ENCODE measurements around the gene TMEM30B. TPM values are rescaled to one million over a fixed set of nuclear protein-coding genes. Genes with fewer than 3 reads are reported as not detected.
"Not testable (repeated sequence)": the region's sequence is repeated elsewhere in the genome, so short reads cannot be mapped to it uniquely, and the experiment has no call there.

Gene TMEM30B
- total RNA-seq, 1 donor from 2014 or later: 50.1 TPM

DNA sequence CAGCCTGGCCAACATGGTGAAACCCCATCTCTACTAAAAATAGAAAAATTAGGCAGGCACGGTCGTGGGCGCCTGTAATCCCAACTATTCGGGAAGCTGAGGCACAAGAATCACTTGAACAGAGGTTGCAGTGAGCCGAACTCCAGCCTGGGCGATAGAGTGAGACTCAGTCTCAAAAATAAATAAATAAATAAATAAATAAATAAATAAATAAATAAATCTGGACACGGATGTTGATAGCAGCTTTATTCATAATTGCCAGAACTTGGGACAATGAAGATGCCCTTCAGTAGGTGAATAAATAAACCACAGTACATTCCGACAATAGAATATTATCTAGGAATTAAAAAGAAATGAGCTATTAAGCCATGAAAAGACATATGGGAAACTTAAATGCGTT, 31.1 kb downstream of the TMEM30B start:
- intact Hi-C loops (cut with DNase I): loop anchor here (5.0 kb wide), 1 partner anchor 628 kb away; no protein-coding TSS in a partner anchor
- no peak for DNase-seq (ENCODE audit: low spot score)
- no peak for ATAC-seq

DNA sequence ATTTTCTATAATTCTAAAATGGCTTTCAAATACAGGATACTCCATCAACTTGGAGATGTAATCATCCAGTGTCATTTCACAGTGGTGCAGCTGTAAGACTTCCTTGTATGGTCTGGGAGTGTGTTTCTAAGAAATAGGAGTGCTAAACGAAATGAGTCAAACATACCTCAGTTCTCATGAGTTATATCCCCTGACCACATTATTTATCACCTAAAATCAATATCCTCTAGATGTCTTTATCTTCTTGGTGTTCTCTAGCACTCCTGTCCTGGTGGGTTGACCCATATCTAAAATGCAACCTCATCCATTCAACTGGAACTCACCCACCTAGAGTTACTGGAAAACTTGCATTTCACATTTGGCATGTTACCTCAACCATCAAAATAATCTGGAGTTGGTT, 33.2 kb downstream of the TMEM30B start:
- ATAC-seq: no peak
- DNase-seq (ENCODE audit: low spot score): no peak
- intact Hi-C loops (cut with DNase I): no loop called here

DNA sequence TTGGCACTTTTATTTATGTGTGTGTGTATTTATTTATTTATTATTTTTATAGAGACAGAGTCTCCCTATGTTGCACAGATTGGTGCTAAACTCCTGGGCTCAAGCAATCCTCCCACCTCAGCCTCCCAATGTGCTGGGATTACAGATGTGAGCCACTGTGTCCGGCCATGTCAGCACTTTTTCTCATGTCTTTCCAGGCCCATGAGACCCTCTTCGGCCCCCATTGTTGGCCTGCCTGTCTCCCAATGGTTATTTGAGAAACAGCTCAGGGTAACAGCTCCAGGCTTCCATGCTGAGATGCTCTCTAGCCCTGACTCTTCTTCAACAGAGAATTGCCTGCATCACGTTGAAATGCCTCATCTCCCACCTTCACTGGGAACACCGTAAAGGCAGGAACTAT, 34.4 kb downstream of the TMEM30B start:
- no peak for DNase-seq (ENCODE audit: low spot score)
- intact Hi-C loops (cut with DNase I): no loop called here
- ATAC-seq: no peak

DNA sequence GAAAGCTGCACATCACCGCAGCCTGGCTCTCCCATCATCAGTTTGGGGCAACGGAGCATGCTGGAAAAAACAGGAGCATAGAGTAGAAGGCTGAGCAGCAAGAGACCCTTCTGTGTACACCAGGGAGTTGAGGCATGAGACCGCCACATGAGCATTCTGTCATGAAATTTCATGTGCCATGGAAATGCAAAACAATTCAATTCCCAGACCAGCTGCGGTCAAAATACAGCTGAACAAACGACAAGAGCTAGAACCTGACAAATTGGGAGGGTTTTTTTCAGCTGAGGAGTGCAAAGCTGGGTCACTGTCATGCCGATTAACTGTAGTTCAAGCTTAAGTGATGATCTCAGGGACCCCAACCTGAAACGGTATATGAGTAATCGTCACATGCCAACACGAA, 37.1 kb downstream of the TMEM30B start:
- no peak for ATAC-seq
- intact Hi-C loops (cut with DNase I): no loop called here
- no peak for DNase-seq (ENCODE audit: low spot score)

DNA sequence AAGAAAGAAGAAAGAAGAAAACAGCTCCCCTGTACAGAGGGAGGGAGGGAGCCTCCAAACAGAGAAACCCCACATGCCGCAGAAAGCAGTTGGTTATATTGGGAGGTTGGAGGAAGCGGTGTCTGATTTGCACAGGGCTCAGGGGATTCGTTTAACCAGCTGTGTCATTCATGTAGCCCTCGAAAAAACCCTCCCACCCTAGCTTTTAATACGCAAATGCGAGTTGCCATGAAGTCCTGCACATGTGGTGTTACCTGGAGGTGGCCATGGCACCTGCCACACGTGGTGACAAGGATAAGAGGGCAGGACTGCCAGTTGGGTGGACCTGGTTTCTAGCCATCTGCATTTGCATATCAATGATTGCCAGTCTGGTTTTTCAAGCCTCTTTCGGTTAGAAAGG, 40.9 kb downstream of the TMEM30B start:
- DNase-seq (ENCODE audit: low spot score) (no peak), ATAC-seq (no peak)
- intact Hi-C loops (cut with DNase I): no loop called here

DNA sequence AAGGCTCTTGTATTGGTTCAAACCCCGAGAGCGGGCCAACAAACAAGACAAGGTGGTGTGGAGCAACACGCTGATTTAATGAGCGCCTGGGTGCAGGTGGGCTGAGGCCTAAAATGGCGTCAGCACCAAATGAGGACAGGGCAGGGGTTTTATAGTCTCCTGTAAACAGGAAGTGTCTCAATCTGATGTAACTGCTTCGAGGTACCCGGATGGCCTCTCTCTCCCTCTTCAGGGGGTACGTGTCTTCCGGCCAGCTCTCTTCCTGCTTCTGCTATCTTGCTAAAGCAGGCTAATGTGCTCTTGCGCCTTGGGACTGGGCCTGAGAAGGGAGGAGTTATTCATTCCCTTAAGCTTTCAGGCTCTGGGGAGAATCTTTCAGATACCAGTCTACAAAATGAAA, 41.9 kb downstream of the TMEM30B start:
- intact Hi-C loops (cut with DNase I); ATAC-seq; DNase-seq (ENCODE audit: low spot score): not testable (repeated sequence)

DNA sequence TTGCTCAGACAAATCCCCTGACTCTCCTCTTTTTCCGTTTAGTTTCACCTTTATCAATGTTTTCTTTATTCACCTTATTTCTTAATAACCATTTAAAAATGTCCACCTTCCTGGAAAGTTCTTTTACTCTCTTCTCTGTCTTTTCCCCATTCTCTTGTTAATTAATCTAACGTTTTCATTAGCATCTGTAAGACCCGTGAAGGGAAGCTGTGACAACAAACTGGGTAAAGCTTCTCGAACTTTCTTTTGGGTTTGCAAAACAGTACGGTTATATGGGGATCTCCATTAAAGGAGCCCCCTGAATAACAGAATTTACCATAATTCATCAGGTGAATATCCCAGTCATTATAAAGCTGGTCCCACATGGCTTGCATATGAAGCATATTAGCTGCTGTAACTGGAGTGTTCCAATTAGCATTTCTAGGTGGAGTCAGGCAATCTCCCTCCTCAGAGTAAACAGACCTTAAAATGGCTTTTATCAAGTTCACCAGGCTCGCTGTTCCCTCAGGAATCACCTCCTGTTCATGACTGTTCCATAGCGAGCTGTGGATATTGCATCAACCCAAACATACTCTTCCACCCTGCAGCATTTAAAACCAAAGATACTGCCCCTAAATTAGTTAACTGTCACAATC, 42.4 kb downstream of the TMEM30B start:
- intact Hi-C loops (cut with DNase I): no loop called here
- DNase-seq (ENCODE audit: low spot score) (no peak), ATAC-seq (no peak)

DNA sequence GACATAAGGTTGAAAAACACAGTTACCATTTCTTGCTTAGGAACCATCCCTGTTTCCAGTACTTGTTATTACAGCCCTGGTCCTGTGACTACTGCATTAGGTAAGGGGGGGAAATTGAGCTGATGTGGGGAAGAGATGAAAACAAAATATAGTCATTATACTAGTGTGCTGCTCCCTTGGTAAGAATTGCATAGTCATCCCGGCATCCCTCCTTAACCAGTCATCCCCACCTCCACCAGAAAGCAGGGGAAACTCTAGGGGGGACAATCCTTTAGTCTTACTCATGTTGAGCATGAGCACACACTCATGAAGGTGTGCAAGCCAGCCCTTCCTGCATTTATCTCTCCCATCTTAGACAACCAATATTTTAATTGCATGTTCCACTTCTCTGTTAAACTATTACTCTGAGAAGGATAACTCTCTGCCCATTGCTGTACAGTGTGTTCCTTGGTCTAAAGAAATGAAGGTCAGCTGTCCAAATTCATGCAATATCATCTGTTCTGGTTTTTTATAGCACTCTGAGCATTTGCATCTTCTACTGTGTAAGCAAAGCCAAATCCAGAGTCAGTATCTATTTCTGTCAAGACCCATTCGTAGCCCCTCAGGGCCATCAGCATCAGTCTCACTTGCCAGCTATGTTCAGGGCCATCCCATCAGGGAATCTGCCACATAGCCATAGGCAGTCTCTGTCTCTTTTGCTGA, 46.8 kb downstream of the TMEM30B start:
- intact Hi-C loops (cut with DNase I): no loop called here
- DNase-seq (ENCODE audit: low spot score): no peak
- no peak for ATAC-seq

DNA sequence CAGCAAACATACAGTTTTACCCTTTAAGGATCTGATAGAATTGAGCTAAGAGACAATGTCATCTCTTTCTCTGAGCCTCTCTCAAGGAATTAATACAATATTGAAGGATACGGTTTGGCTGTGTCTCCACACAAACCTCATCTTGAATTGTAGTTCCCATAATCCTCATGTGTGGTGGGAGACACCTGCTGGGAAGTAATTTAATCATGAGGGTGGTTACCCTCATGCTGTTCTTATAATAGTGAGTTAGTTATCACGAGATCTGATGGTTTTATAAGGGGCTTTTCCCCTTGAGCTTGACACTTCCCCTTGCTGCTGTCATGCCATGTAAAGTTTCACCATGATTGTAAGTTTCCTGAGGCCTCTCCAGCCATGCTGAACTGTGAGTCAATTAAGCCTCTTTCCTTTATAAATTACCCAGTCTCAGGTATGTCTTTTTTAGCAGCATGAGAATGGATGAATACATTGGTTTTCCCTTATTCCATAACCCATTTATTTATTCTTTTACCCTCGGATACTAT, 47.6 kb downstream of the TMEM30B start:
- no peak for DNase-seq (ENCODE audit: low spot score)
- intact Hi-C loops (cut with DNase I): no loop called here

DNA sequence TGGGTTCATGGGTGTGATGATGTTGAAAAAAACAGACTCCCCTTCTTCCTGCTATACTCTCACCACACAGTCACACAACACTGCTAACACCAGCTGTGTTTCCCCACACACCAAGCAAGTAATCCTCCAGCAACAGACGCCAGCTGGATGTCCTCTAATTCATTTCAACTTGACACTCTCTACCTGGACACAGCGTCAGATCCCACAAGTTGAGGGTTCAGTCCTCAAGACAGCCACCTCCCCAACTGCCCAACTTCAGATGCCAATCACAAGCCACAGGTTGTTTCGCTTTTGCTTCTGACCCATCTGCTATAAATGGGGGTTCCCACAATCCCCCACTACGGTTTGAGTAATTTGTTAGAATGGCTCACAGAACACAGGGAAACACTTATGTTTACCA, 49.3 kb downstream of the TMEM30B start:
- no peak for ATAC-seq
- intact Hi-C loops (cut with DNase I): no loop called here
- no peak for DNase-seq (ENCODE audit: low spot score)

More for the DNA sequence above, 47.6 kb downstream of the TMEM30B start:
- no peak for ATAC-seq

DNA sequence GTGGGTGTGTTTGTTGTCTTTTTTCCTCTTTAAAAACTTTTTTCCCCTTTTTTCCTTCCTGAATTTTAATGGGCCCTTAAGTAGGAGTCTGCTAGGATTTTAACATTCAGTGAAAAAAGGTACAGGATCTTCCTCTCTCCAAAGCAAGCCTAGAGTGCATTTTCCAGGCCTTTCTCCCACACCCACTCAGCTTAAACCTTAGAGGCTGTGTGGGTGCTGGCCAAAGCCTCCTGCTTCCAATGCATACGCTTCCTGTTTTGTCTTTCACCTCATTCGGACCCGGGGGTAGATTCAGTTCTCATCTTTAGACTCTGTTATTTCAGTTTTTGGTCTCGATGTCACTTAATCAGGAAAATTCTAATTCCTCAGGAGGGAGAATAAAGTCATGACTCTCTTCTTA, 51.2 kb downstream of the TMEM30B start:
- intact Hi-C loops (cut with DNase I): no loop called here
- ATAC-seq (no peak), DNase-seq (ENCODE audit: low spot score) (no peak)

DNA sequence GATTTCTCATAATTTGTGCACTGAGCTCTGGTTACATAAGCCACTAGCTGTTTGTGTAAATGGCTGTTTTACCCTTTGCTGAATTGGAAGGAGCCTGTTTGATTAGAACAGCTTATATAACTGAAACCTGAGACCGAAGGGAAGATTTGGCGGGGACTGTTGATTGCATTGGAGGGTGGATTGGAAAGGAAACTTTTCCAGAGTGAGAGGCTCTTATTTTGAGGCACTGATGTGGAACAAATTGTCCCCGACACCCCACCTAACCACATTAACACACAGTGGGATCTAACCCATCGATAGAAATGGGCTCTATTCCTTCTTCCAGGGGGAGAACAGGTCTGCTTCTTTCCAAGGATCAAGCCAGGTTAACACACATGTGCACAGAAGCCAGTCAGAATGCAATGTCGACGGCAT, 51.7 kb downstream of the TMEM30B start:
- intact Hi-C loops (cut with DNase I): no loop called here
- ATAC-seq: no peak
- no peak for DNase-seq (ENCODE audit: low spot score)

DNA sequence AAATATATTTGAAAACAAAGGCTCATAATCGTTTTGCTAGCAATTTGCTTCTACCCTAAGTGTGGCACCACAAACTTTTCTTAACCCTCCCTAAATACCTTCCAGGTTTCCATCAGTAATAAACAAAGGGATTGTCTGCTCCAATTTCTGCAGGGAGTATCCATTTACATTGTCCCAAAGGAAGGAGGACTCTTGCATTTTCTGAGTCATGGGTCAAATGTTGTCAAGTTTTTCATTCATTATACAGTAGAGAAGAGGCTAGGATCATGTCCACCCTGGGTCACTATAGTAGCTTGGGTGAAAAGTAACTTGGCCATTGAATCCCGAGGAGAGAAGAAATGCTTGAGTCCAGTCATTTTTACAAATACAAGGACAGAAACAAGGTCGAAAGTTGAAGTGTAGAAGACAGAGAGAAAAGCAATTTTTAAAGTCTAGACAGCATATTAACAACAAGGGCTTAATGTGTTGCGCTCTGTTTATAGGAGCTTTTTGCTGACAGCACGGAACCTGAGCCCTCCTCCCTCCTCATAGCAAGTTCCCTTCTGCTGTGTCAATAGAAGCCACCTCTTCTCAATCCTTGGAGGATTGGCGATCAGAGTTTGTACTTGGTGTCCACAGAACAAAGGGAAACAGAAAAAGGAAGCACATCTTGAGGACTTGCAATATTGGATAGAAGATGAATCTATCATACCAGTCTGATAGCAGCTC, 53.1 kb downstream of the TMEM30B start:
- DNase-seq (ENCODE audit: low spot score) (no peak), ATAC-seq (no peak)
- intact Hi-C loops (cut with DNase I): no loop called here

Other genes starting within 250 kb of the TMEM30B start
- 52.9 TPM for gene PRKCH, start 40.2 kb upstream of the TMEM30B start, total RNA-seq

Data from sciatic nerve (tissue), 2 donors.